ENCODE measurements around the gene PDE4D.
A peak's percentile ranks its signal among the peaks of the same experiment; 100 is the strongest.

Gene PDE4D

DNA sequence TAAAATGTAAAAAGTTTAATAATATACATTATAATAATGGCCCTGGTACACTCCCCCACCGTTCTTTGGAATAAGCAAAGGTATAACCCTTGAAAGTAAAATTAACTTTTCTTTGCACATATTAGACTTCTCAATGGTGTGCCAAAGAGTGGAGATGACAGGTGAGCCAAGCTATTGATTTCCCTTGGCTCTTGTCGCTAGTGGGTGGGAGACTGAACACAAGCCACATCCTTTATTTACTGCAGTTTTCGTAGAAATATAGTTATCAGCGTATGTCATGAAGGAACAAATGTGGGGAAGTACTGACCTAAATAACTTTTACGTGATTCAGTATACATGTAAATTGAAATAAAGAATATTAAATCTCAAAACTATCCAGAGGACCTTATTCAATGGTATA lies 761.4 kb downstream of the PDE4D start:
- DNase-seq (ENCODE audit: low read depth), result no peak
- H3K4me3 ChIP-seq (ENCODE audit: low read depth, low read length), result no peak overlapping the region
- no peak for TF ChIP-seq CTCF (conservative IDR thresholded peaks at IDR 0.05; ENCODE audit: low read depth, low read length)

GRCh38 chr5:59130431-59130830 lies 763.1 kb downstream of the PDE4D start:
- DNase-seq (ENCODE audit: low read depth), result peak; percentile 88
- no peak for TF ChIP-seq CTCF (conservative IDR thresholded peaks at IDR 0.05; ENCODE audit: low read depth, low read length)
- no peak overlapping the region for H3K4me3 ChIP-seq (ENCODE audit: low read depth, low read length)

- no peak overlapping the region for H3K4me3 ChIP-seq (ENCODE audit: low read depth, low read length)
- no peak for TF ChIP-seq CTCF (conservative IDR thresholded peaks at IDR 0.05; ENCODE audit: low read depth, low read length)
- peak; percentile 25 for DNase-seq (ENCODE audit: low read depth)
These were observed 764.8 kb downstream of the PDE4D start for GRCh38 chr5:59128646-59129290.

DNA sequence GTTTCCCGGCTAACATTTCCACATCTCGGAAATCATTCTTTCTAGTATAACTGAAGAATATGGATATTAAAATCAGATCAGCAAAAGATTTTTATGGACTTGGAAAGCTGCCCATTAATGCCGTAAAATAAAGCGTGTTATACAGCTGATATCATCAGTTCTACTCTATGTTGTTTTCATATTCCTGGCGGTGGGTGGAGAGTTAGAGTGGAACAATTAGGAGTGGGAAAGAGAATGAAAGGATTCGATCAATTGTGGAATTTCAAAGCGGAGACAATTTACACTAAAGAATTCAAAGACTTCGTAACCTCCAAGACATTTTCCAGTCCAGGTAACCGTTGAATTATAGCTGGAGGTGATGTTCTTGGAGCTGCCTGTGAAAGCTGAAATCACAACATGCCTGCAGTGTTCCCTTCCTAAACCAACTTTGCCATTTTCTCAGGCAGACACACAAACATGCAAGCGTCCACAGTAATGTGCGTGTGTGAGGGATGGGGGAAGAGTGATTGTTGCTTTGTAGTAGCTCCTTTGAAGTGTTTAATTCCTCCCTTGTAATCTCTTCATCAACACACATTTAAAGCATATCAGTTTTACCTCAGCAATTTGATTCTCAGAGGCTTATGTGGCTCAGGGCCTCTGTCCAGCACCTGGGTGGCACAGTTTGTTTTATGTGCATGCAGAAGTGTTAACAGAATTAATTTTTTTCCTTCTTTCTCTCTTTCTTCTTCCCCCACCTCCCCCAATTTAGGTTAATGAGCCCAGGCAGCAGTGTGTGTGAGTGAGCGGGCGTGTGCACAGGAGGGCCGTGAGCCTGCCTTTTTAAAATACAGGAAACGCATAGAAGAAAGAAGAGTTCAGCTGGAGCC lies 766.6 kb downstream of the PDE4D start:
- H3K4me3 ChIP-seq (ENCODE audit: low read depth, low read length), result peak overlapping the region; percentile 54
- no peak for TF ChIP-seq CTCF (conservative IDR thresholded peaks at IDR 0.05; ENCODE audit: low read depth, low read length)
- peak; percentile 74 for DNase-seq (ENCODE audit: low read depth)

- peak; percentile 26 for DNase-seq (ENCODE audit: low read depth)
- H3K4me3 ChIP-seq (ENCODE audit: low read depth, low read length), result peak overlapping the region; percentile 54
- no peak for TF ChIP-seq CTCF (conservative IDR thresholded peaks at IDR 0.05; ENCODE audit: low read depth, low read length)
These were observed 767.4 kb downstream of the PDE4D start for GRCh38 chr5:59126016-59126707.

DNA sequence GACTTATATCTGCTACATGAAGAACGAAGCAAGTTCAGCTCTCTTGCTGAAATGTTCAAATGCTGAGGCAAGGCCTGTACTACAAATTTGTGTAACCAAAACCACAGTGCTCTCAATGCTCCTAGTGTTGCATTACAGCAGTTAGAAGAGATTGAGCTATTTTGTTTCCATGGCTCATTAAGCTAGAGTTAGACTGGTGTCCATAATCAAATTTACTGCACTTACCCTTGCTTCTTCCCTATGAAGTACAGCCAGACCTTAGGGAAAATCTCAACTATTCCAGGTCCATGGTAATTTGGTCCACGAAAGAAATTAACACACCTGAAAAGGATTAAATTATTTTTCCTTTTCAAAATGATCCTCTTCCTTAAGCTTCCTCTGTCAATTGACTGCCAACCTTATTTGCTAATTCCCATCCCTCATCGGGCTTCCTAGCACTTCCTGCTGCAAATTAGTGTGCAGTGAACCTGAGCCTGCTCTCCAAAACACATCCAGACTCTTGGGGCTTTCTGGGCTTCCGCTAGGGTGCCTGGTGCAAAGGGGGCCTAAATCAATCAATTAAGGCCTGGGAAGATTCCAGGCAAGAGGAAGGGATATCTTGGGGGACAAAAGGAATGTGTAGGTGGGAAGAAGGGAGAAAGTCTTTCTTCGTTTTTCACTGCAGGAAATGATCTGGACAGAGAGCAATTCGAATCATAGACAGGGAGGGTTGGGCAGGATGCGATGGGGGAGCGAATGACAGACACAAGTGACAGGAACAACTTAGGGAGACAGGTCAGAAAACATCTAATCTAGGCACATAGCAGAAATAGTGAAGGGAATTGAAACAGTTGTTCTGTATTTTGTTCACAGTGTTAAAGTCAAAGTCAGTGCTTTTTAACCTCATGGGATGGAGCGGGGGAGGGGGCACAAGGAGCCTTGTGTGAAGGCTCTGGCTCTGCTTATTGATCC lies 768.2 kb downstream of the PDE4D start:
- no peak overlapping the region for H3K4me3 ChIP-seq (ENCODE audit: low read depth, low read length)
- TF ChIP-seq CTCF (conservative IDR thresholded peaks at IDR 0.05; ENCODE audit: low read depth, low read length), result peak; percentile 15
- peak; percentile 75 for DNase-seq (ENCODE audit: low read depth)
